H1 (cell line): ENCODE measurements around the gene RBFA. TPM values are rescaled to one million over a fixed set of nuclear protein-coding genes. Genes with fewer than 3 reads are reported as not detected.

Experiments used
- CTCF ChIA-PET: fragments of 300-600 bp; sonication (Branson Sonifier 250); formaldehyde crosslinking; loops from one replicate; lab custom pipeline; 2021; ENCODE audit not compliant: partially characterized antibody; lab: Charles Lee
- POLR2A ChIA-PET: fragments of 300-600 bp; sonication (Branson Sonifier 250); formaldehyde crosslinking; loops from one replicate; lab custom pipeline; 2021; ENCODE audit warnings: inconsistent platforms; ENCODE audit not compliant: partially characterized antibody; lab: Charles Lee
- DNase-seq, 2 experiments: peaks; one replicate each; pipeline versions ENCODE4 v3.0.0 to v3.0.0-alpha.2; 2010 to 2022; ENCODE audit warnings: low spot score in 2 of 2, low read depth in 1 of 2, mixed read lengths in 1 of 2
- FAIRE-seq: peaks from 2 replicates; lab custom pipeline; 2011; peaks lifted over from hg19 to GRCh38; lab: Jason Lieb, UNC
- H2AFZ ChIP-seq: 2 replicates; pipeline ENCODE4 v1.8.1; 2012; ENCODE audit warnings: low read length, inconsistent platforms
- H2AK5ac ChIP-seq: 2 replicates; pipeline ENCODE4 v1.6.1; 2013; ENCODE audit warnings: low read depth, low read length
- H2BK120ac ChIP-seq: replicated peaks from 2 replicates; pipeline ENCODE3; 2013; ENCODE audit warnings: low read depth, low read length, inconsistent platforms
- H2BK12ac ChIP-seq: 2 replicates; pipeline ENCODE4 v1.6.1; 2013; ENCODE audit warnings: low read depth, low read length
- H2BK15ac ChIP-seq: 2 replicates; pipeline ENCODE4 v1.6.1; 2013; ENCODE audit warnings: low read length
- H2BK20ac ChIP-seq: 2 replicates; pipeline ENCODE4 v1.6.1; 2013; ENCODE audit warnings: low read length
- H2BK5ac ChIP-seq: 2 replicates; pipeline ENCODE4 v1.6.1; 2013; ENCODE audit warnings: low read depth, low read length
- H3K14ac ChIP-seq: 2 replicates; pipeline ENCODE4 v1.6.1; 2013; ENCODE audit warnings: inconsistent platforms; ENCODE audit not compliant: insufficient read length
- H3K18ac ChIP-seq: 2 replicates; pipeline ENCODE4 v1.6.1; 2013; ENCODE audit warnings: low read length; ENCODE audit errors: extremely low read depth
- H3K23ac ChIP-seq: 2 replicates; pipeline ENCODE4 v1.6.1; 2013; ENCODE audit warnings: inconsistent platforms; ENCODE audit not compliant: insufficient read length
- H3K23me2 ChIP-seq: 2 replicates; pipeline ENCODE4 v1.6.1; 2013; ENCODE audit warnings: low read depth, low read length
- H3K27ac ChIP-seq: 2 replicates; pipeline ENCODE4 v1.6.1; 2011; ENCODE audit warnings: low read depth, low read length, inconsistent platforms
- H3K27me3 ChIP-seq, 4 experiments: replicated peaks in 1 of 4; 1 replicate in 1 of 4; 2 replicates in 3 of 4; pipeline versions ENCODE4 v1.6.1 to v1.8.1; 2011 to 2013; ENCODE audit warnings: low read length in 3 of 4, mild to moderate bottlenecking in 3 of 4, inconsistent platforms in 2 of 4, mixed read lengths in 2 of 4, moderate library complexity in 1 of 4; ENCODE audit not compliant: control insufficient read depth in 3 of 4, insufficient read depth in 3 of 4; ENCODE audit errors: extremely low read depth in 1 of 4
- H3K36me3 ChIP-seq, 4 experiments: 2 replicates each; pipeline versions ENCODE4 v1.6.1 to v1.8.1; 2011 to 2013; ENCODE audit warnings: mild to moderate bottlenecking in 4 of 4, low read length in 3 of 4, moderate library complexity in 2 of 4, control low read depth in 1 of 4, inconsistent platforms in 1 of 4; ENCODE audit not compliant: insufficient read depth in 4 of 4, control insufficient read depth in 2 of 4
- H3K4ac ChIP-seq: replicated peaks from 2 replicates; pipeline ENCODE3; 2013; ENCODE audit warnings: low read length, low read depth, mixed read lengths, inconsistent platforms; ENCODE audit not compliant: insufficient read length
- H3K4me1 ChIP-seq, 4 experiments: replicated peaks in 1 of 4; 1 replicate in 1 of 4; 2 replicates in 3 of 4; pipeline versions ENCODE4 v1.6.1 to v1.8.1; 2011 to 2013; ENCODE audit warnings: low read length in 3 of 4, inconsistent platforms in 2 of 4, mixed read lengths in 1 of 4; ENCODE audit not compliant: insufficient read depth in 4 of 4, control insufficient read depth in 3 of 4
- H3K4me2 ChIP-seq, 2 experiments: 2 replicates each; pipeline versions ENCODE4 v1.6.1 to v1.8.1; 2011 to 2013; ENCODE audit warnings: low read depth in 2 of 2, low read length in 2 of 2, control low read depth in 1 of 2, inconsistent platforms in 1 of 2, mild to moderate bottlenecking in 1 of 2; ENCODE audit not compliant: insufficient read depth in 1 of 2
- H3K4me3 ChIP-seq, 4 experiments: fragments of 200-600, 300-600 bp in 1 of 4; sonication (generic), shearing (Covaris generic), sonication (Bioruptor Twin) in 1 of 4; 2 replicates each; pipeline versions ENCODE4 v1.5.1 to v1.8.1; 2011 to 2016; ENCODE audit warnings: low read length in 4 of 4, low read depth in 3 of 4, control low read depth in 2 of 4, inconsistent platforms in 2 of 4, mild to moderate bottlenecking in 2 of 4, mixed read lengths in 1 of 4, moderate library complexity in 1 of 4; ENCODE audit not compliant: insufficient read depth in 2 of 4; ENCODE audit errors: extremely low read depth in 1 of 4
- H3K56ac ChIP-seq: replicated peaks from 2 replicates; pipeline ENCODE3; 2013; ENCODE audit warnings: low read depth, mild to moderate bottlenecking, mixed read lengths, low read length, inconsistent platforms; ENCODE audit not compliant: insufficient read length
- H3K79me1 ChIP-seq: 2 replicates; pipeline ENCODE4 v1.6.1; 2013; ENCODE audit warnings: low read depth, low read length, control low read depth
- H3K79me2 ChIP-seq, 2 experiments: 2 replicates each; pipeline versions ENCODE4 v1.6.1 to v1.8.1; 2012 to 2013; ENCODE audit warnings: low read length in 2 of 2, mild to moderate bottlenecking in 2 of 2, inconsistent platforms in 1 of 2; ENCODE audit not compliant: insufficient read depth in 2 of 2, control insufficient read depth in 1 of 2
- H3K9ac ChIP-seq, 4 experiments: replicated peaks in 1 of 4; 1 replicate in 1 of 4; 2 replicates in 3 of 4; pipeline versions ENCODE4 v1.6.1 to v1.8.1; 2011 to 2013; ENCODE audit warnings: low read depth in 3 of 4, low read length in 3 of 4, control low read depth in 2 of 4, mild to moderate bottlenecking in 2 of 4, moderate library complexity in 2 of 4, inconsistent platforms in 1 of 4; ENCODE audit errors: extremely low read depth in 1 of 4
- H3K9me3 ChIP-seq, 2 experiments: 2 replicates each; pipeline versions ENCODE4 v1.6.1 to v1.8.1; 2012 to 2013; ENCODE audit warnings: mild to moderate bottlenecking in 2 of 2, moderate library complexity in 2 of 2, control low read depth in 1 of 2, inconsistent platforms in 1 of 2, low read depth in 1 of 2, low read length in 1 of 2, mixed read lengths in 1 of 2; ENCODE audit not compliant: insufficient read depth in 2 of 2
- H4K20me1 ChIP-seq, 2 experiments: replicated peaks in 1 of 2; 2 replicates each; pipeline versions ENCODE3 to v1.8.1; 2011 to 2013; ENCODE audit warnings: inconsistent platforms in 2 of 2, low read length in 2 of 2, mild to moderate bottlenecking in 1 of 2; ENCODE audit not compliant: insufficient read depth in 2 of 2, control insufficient read depth in 1 of 2
- H4K5ac ChIP-seq: 2 replicates; pipeline ENCODE4 v1.6.1; 2013; ENCODE audit warnings: low read length, low read depth, mixed read lengths, inconsistent platforms; ENCODE audit not compliant: insufficient read length
- H4K8ac ChIP-seq: 2 replicates; pipeline ENCODE4 v1.8.0; 2013; ENCODE audit warnings: mild to moderate bottlenecking, moderate library complexity, low read length, inconsistent platforms; ENCODE audit not compliant: insufficient read depth; ENCODE audit errors: extremely low read depth
- H4K91ac ChIP-seq: replicated peaks from 2 replicates; pipeline ENCODE3; 2013; ENCODE audit warnings: low read length, mixed read lengths, inconsistent platforms; ENCODE audit not compliant: insufficient read length
- ASH2L ChIP-seq: fragments of 200-600, 300-600 bp; sonication (generic); IDR thresholded peaks from one replicate; pipeline ENCODE4 v1.7.1; 2017; ENCODE audit warnings: low read length
- BACH1 ChIP-seq: IDR thresholded peaks from 2 replicates; pipeline ENCODE4 v1.6.1; 2012; ENCODE audit warnings: low read length, improper control_type of control experiment
- CBX8 ChIP-seq: fragments of 300-800, 300-1000 bp; sonication (generic); IDR thresholded peaks from 2 replicates; pipeline ENCODE4 v1.7.1; 2016; ENCODE audit warnings: low read depth, low read length, borderline replicate concordance
- CHD2 ChIP-seq: IDR thresholded peaks from 2 replicates; pipeline ENCODE4 v1.6.1; 2012; ENCODE audit warnings: low read length, improper control_type of control experiment
- GTF2F1 ChIP-seq: IDR thresholded peaks from 2 replicates; pipeline ENCODE4 v1.6.1; 2012; ENCODE audit warnings: low read depth, low read length, improper control_type of control experiment, borderline replicate concordance
- POLR2AphosphoS5 ChIP-seq: IDR thresholded peaks from 2 replicates; pipeline ENCODE4 v1.6.1; 2011; ENCODE audit warnings: low read depth, low read length
- RAD21 ChIP-seq, 2 experiments: IDR thresholded peaks in 1 of 2; conservative IDR thresholded peaks in 1 of 2; 2 replicates each; pipeline ENCODE4 v1.6.1; 2011; ENCODE audit warnings: low read depth in 2 of 2, low read length in 2 of 2, improper control_type of control experiment in 1 of 2, inconsistent platforms in 1 of 2, mild to moderate bottlenecking in 1 of 2, moderate library complexity in 1 of 2
- RFX5 ChIP-seq: IDR thresholded peaks from 2 replicates; pipeline ENCODE4 v1.6.1; 2011; ENCODE audit warnings: low read depth, low read length, improper control_type of control experiment, borderline replicate concordance
- RNF2 ChIP-seq: fragments of 200-900, 300-1000 bp; sonication (generic); IDR thresholded peaks from 2 replicates; pipeline ENCODE4 v1.7.1; 2016; ENCODE audit warnings: borderline replicate concordance, low read depth, mild to moderate bottlenecking, antibody characterized with exemption, low read length; ENCODE audit not compliant: poor library complexity, severe bottlenecking; ENCODE audit errors: missing control alignments
- SIRT6 ChIP-seq: IDR thresholded peaks from one replicate; pipeline ENCODE4 v1.7.1; 2012; ENCODE audit warnings: low read length, inconsistent platforms
- SIX5 ChIP-seq: IDR thresholded peaks from 2 replicates; pipeline ENCODE4 v1.6.1; 2011; ENCODE audit warnings: mild to moderate bottlenecking, low read depth, low read length
- TCF12 ChIP-seq: IDR thresholded peaks from 2 replicates; pipeline ENCODE4 v1.6.1; 2011; ENCODE audit warnings: low read depth, mild to moderate bottlenecking, low read length
- YY1 ChIP-seq: IDR thresholded peaks from 2 replicates; pipeline ENCODE4 v1.6.1; 2011; ENCODE audit warnings: low read depth, mild to moderate bottlenecking, low read length
- WGBS, 2 experiments: shearing (Covaris generic) in 1 of 2; methylation state at CpG; one replicate each; pipeline versions ENCODE4 v1.1.6 to v1.1.7; 2013 to 2015; ENCODE audit warnings: low lambda C conversion rate in 2 of 2, mixed read lengths in 2 of 2, inconsistent platforms in 1 of 2, low coverage in 1 of 2, missing lambda C conversion rate in 1 of 2; ENCODE audit not compliant: insufficient replicate concordance in 2 of 2, insufficient coverage in 1 of 2, insufficient read length in 1 of 2; ENCODE audit errors: extremely low coverage in 1 of 2, missing lambda C conversion rate in 1 of 2; 5-methylcytosine and 5-hydroxymethylcytosine counted together
- polyA plus RNA-seq, 7 experiments: library from polyadenylated mRNA; depleted of rRNA in 3 of 7; stranded (reverse) in 5 of 7; unstranded in 2 of 7; fragments of >200 nt in 5 of 7; fragments of 200-250 nt in 2 of 7; gene quantifications; 1 replicate in 5 of 7; 2 replicates in 1 of 7; 4 replicates in 1 of 7; pipeline versions ENCODE4 v1.2.1 to v1.2.3, GENCODE V29; 2011 to 2013; ENCODE audit warnings: missing spikeins in 2 of 7, mixed read lengths in 2 of 7
- total RNA-seq: library from RNA; stranded (reverse); fragmentation: NEBNext Ultra II Directional; extraction: Animal tissue kit (Norgen Biotek cat#: 25700); gene quantifications from 2 replicates; pipeline ENCODE4 v1.2.1, GENCODE V29; 2021
- TF ChIP-seq, protein P1 (sequence below): IDR thresholded peaks from 2 replicates; pipeline ENCODE4 v1.6.1; 2012; ENCODE audit warnings: inconsistent platforms

RBFA gene
- total and polyA plus RNA-seq, 2 of the 8 experiments (the other 6 are each of a cell fraction or from before 2014, with no cell fraction given): 19.2 to 29.5 TPM

DNA sequence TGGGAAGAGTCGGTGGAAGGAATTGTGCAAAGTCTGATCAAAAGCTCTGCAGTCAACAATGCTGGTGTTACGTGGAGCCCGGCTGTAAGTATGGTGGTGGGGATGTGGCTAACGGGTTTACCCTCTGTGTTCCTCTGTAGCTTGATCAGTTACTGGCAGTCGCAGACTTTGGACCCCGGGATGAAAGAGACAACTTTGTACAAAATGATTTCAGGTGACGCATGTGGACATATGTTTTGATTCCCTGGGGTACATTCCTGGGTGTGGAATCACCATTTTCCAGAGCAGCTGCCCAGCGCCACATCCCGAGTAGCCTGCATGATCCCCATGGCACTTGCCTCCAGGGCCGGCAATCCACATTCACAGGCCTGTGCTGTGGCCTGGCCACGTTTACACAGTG, 9.8 kb downstream of the RBFA start:
- ChIA-PET POLR2A (interaction anchor here (1.3 kb wide), 1 partner anchor 11 kb away, joined by 3 read pairs; no protein-coding TSS in a partner anchor), CTCF (interaction anchor here (0.5 to 0.7 kb wide), 2 partner anchors 66 to 130 kb away, joined by 3 to 4 read pairs; no protein-coding TSS in a partner anchor)
- H3K4me2 ChIP-seq: no peak overlapping the region
- no peak overlapping the region for H3K18ac ChIP-seq
- no peak overlapping the region for H4K8ac ChIP-seq
- no peak overlapping the region for H3K9ac ChIP-seq
- H3K4me1 ChIP-seq: no peaks in the 10 kb centered on the region
- H3K14ac ChIP-seq: no peak overlapping the region
- FAIRE-seq (no peak), DNase-seq (no peak)
- peaks cover 0 to 25% (median 9%) of the 10 kb centered on the region in 4 experiments; a peak in 5 of 8 replicates for H3K36me3 ChIP-seq
- H4K91ac ChIP-seq: no peak overlapping the region
- no peak overlapping the region for H3K4me3 ChIP-seq
- no peak overlapping the region for H2BK5ac ChIP-seq
- H3K4ac ChIP-seq: no peak overlapping the region
- peaks cover 0 to 3% of the 10 kb centered on the region in 2 experiments; a peak in 1 of 4 replicates for H3K9me3 ChIP-seq
- 91% methylated on average over 11 of the region's 11 CpGs; no CpG with 5 or more reads in 1 of the 2 experiments for WGBS, 2 experiments
- no peak overlapping the region for H4K5ac ChIP-seq
- TF ChIP-seq GTF2F1: no peak
- no peak for TF ChIP-seq SIRT6
- no peak for TF ChIP-seq ASH2L
- no peak for TF ChIP-seq RAD21 (IDR thresholded peaks at IDR 0.05 in 1 of 2, conservative IDR thresholded peaks at IDR 0.05 in 1 of 2; ENCODE audit: low read depth in 2 of 2, low read length in 2 of 2)
- TF ChIP-seq, protein P1, sequence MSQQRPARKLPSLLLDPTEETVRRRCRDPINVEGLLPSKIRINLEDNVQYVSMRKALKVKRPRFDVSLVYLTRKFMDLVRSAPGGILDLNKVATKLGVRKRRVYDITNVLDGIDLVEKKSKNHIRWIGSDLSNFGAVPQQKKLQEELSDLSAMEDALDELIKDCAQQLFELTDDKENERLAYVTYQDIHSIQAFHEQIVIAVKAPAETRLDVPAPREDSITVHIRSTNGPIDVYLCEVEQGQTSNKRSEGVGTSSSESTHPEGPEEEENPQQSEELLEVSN: no peak
- TF ChIP-seq RNF2: no peak
- TF ChIP-seq POLR2AphosphoS5: no peak
- TF ChIP-seq SIX5: no peak
- no peak for TF ChIP-seq CHD2
- TF ChIP-seq TCF12: no peak
- TF ChIP-seq BACH1: no peak
- no peak for TF ChIP-seq YY1
- TF ChIP-seq CBX8: no peak
- TF ChIP-seq RFX5: no peak
- no peak overlapping the region for H2AK5ac ChIP-seq
- H3K23ac ChIP-seq: no peak overlapping the region
- H3K79me1 ChIP-seq: no peaks in the 10 kb centered on the region
- no peaks in the 10 kb centered on the region for H3K79me2 ChIP-seq
- H2AFZ ChIP-seq: no peak overlapping the region
- H3K27me3 ChIP-seq: no peaks in the 10 kb centered on the region
- peaks cover 2 to 5% of the 10 kb centered on the region in 2 experiments for H4K20me1 ChIP-seq
- no peak overlapping the region for H2BK12ac ChIP-seq
- H2BK20ac ChIP-seq: no peak overlapping the region
- no peak overlapping the region; the same call in 1 of the 2 replicates for H3K27ac ChIP-seq
- no peak overlapping the region for H2BK15ac ChIP-seq
- no peak overlapping the region for H2BK120ac ChIP-seq
- H3K56ac ChIP-seq: no peak overlapping the region
- H3K23me2 ChIP-seq: no peaks in the 10 kb centered on the region
